Bone marrow (tissue), 2 donors: ENCODE measurements around the gene MUC2.

Source experiments
- DNase-seq, 2 donors: peaks; one replicate each; lab custom pipeline; 2025; lab: John Stamatoyannopoulos, UW

Gene MUC2

DNA sequence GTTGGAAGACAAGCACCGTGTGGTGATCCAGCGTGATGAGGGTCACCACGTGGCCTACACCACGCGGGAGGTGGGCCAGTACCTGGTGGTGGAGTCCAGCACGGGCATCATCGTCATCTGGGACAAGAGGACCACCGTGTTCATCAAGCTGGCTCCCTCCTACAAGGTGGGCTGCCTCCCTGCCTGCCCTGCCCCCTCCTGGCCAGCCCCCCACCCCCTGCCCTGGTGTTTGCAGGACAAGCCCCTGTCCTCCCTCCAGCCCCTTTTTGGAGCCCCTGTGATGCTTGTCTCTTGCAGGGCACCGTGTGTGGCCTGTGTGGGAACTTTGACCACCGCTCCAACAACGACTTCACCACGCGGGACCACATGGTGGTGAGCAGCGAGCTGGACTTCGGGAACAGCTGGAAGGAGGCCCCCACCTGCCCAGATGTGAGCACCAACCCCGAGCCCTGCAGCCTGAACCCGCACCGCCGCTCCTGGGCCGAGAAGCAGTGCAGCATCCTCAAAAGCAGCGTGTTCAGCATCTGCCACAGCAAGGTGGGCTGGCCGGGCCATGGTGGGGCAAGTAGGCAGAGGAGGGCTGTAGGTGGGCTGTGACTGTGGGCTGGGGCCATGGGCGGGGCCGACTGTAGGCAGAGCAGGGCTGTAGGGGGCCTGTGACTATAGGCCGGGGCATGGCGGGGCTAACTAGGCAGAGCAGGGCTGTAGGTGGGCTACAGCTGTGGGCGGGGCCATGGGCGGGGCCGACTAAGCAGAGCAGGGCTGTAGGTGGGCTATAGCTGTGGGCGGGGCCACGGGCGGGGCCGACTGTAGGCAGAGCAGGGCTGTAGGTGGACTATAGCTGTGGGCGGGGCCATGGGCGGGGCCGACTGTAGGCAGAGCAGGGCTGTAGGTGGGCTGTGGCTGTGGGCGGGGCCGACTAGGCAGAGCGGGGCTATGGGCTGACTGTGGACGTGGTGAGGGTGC is 13.6 kb downstream of the MUC2 start:
- no peak for DNase-seq

DNA sequence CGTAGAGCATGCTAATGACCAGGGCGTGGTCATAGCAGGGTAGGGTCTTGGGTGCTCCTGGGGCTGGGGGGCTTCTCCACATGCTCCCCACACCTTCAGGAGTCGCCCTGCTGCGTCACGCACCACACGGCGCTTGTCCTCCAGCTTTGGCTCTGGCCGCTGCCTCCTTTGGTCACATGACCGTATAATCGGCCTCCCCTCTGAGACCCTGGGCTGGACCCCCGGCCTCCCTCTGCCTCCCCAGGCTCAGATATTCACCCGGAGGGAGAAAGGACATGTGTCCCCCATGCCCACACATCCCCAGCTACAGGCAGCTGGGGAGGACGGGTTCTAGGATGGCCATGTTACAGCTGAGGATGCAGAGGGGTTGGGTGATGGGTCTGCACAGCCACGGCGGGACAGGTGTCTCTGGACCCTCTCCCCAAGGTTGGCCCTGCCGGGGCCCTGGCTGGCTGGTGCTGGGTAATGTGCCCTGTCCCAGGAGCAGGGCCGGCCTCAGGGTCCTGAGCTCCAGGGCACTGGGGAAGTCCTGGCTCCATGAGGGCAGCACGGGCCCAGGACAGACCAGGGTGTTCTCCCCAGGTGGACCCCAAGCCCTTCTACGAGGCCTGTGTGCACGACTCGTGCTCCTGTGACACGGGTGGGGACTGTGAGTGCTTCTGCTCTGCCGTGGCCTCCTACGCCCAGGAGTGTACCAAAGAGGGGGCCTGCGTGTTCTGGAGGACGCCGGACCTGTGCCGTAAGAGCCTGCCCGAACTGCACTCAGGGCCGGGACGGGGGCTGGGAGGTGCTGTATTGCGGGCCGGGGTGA is 14.5 kb downstream of the MUC2 start:
- no peak for DNase-seq

DNA sequence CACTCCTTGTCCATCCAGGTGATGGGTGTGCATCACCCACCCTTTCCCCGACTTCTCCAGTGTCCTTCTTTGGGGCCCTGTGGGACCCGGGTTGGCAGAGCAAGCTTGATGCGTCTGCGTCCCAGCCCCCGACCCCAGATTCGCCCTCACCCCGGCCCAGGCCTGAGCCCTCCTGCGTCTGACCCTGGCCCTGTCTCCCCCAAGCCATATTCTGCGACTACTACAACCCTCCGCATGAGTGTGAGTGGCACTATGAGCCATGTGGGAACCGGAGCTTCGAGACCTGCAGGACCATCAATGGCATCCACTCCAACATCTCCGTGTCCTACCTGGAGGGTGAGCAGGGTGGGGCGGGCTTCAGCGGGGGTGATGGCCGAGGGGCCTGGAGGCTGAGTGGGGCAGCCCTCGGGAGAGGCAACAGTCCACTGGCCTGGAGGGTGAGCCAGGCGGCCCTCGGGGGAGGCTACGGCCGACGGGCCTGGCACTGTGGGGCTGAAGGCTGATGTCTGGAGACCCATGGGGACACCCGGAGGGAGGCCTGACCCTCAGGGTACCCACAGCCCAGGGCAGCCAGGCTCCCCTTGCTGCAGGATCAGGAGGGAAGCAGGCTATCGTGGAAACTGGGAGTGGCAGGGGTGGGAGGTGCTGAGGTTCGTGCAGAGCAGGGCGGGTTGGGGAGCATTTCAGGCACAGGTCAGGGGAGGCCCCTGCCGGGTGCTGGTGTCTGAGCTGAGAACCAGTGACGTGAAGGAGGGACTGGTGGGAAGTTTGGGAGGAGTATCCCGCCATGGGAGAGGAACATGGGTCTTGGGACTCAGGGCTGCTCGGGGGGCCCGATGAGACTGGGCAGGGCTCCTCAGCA is 15.3 kb downstream of the MUC2 start:
- DNase-seq, result no peak

DNA sequence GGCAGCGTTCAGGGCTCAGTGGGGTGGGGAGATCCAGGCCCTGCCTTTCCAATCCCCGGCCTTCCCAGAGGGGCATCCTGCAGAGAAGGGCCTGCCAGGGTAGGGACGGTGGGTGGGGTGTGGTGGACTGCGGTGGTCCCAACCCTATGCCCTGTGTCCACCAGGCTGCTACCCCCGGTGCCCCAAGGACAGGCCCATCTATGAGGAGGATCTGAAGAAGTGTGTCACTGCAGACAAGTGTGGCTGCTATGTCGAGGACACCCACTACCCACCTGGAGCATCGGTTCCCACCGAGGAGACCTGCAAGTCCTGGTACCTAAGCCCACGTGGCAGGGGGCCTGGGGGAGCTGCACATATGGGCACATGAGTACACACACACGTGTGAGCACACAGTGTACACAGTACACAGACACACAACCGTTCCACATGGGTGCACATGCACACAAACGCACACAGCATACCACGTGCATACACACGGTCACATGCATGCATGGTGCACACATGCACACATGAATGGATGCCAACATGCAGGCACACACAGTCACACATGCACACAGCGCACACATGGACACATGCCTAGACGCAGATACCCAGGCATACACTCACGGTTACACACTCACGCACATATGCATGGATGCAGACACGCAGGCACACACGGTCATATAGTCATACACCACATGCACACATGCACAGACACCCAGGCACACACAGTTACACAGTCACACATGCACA is 16.1 kb downstream of the MUC2 start:
- no peak for DNase-seq

DNA sequence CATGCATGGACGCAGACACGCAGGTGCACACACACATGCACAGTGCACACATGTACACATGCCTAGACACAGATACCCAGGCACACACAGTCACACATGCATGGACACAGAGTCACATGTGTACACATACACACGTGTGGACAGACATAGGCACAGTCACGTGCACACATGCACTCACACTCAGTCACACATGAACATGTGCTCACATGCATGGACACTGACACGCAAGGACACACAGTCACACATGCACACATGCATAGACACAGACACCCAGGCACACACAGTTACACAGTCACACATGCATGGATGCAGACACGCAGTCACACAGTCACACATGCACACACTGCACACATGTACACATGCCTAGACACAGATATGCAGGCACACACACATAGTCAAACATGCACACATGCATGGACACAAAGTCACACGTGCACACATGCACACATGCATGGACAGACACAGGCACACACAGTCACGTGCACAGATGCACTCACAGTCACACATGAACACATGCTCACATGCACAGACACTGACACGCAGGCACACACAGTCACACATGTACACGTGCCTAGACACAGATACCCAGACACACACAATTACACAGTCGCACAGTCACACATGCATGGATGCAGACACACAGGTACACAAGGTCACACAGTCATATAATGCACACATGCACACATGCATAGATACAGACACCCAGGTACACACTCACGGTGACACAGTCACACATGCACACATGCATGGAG is 16.8 kb downstream of the MUC2 start:
- no peak for DNase-seq

DNA sequence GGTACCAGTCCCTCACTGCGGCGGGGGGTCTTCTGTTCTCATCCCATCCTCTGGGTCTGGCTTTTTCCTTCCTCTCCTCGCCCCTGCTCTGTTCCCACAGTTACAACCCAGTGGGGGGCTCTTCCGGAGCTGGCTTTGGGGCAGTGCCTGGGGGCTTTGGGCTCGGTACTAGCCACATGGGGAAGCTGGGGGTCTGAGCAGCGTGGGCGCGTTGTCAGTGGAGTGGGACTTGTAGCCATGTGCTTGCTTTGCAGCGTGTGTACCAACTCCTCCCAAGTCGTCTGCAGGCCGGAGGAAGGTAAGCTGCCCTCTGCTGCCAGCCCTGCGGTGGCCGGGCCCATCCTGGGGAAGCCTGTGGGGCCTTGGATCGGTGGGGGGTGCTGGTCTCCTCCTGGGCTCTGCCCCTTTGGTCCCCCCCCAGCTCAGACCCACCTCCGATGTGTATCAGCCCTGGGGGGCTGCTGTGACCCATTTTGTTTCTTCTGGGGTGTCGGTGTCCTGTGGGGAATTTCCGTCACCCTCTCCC is 17.5 kb downstream of the MUC2 start:
- no peak for DNase-seq

DNA sequence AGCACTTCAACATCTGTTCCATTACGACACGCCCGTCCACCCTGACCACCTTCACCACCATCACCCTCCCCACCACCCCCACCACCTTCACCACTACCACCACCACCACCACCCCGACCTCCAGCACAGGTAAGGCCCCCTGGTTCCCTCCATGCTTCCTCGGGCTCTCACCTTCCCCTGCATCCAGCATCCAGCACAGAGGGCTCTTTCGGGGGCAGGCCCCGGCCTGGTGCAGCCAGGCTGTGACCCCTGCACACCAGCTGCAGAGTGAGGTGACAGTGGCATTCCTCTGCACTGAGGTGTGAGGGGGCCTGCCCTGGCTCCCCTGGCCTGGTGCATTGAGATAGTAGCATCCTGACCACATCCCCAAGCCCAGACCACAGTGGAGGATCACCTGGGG is 18.2 kb downstream of the MUC2 start:
- DNase-seq, result no peak

DNA sequence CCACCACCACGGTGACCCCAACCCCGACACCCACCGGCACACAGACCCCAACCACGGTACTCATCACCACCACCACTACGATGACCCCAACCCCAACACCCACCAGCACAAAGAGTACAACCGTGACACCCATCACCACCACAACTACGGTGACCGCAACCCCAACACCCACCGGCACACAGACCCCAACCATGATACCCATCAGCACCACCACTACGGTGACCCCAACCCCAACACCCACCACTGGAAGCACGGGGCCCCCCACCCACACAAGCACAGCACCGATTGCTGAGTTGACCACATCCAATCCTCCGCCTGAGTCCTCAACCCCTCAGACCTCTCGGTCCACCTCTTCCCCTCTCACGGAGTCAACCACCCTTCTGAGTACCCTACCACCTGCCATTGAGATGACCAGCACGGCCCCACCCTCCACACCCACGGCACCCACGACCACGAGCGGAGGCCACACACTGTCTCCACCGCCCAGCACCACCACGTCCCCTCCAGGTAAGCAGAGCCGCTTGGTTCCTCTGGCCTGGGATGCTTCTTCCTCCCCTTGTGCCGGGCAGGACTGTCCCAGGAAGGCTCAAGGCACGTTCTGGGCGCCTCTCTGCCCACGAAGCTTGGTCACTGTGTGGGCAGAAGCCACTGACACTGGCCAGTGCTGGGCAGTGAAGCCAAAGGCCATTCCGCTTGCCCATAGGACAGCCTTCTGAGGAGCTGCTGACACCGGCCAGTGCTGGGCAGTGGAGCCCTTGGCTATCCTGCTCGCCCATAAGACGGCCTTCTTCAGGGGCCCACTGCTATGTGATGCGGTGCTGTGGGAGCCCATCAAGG is 25.1 kb downstream of the MUC2 start:
- no peak for DNase-seq

DNA sequence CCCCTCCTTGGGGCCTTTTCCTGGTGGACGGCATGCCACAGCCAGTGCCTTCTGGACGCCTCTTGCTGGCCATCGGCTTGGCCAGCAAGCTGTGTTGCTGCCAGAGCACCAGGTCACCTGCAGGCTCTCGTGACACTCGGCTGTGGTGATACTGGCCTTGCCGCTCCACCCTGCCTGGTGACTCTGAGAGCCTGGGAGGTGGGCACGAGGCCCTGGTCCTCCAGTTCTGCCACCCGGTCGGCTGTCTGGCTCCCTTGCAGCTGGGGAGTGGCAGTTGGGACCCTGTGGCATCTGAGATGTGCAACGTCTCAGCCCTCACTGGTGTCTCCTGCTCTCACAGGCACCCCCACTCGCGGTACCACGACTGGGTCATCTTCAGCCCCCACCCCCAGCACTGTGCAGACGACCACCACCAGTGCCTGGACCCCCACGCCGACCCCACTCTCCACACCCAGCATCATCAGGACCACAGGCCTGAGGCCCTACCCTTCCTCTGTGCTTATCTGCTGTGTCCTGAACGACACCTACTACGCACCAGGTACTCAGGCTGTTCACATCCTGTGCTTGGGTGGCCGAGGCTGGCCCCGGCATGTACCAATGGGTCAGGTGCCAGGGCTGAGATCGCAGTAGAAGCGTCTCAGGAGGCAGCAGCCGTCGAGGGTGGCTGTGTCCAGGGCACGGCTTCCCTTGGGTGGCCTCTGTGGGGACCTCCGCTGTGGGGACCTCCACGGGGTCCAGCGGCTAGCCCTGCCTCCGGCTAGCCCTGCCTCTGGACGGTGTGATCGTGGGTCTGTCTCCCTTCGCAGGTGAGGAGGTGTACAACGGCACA is 26.0 kb downstream of the MUC2 start:
- DNase-seq, result no peak

DNA sequence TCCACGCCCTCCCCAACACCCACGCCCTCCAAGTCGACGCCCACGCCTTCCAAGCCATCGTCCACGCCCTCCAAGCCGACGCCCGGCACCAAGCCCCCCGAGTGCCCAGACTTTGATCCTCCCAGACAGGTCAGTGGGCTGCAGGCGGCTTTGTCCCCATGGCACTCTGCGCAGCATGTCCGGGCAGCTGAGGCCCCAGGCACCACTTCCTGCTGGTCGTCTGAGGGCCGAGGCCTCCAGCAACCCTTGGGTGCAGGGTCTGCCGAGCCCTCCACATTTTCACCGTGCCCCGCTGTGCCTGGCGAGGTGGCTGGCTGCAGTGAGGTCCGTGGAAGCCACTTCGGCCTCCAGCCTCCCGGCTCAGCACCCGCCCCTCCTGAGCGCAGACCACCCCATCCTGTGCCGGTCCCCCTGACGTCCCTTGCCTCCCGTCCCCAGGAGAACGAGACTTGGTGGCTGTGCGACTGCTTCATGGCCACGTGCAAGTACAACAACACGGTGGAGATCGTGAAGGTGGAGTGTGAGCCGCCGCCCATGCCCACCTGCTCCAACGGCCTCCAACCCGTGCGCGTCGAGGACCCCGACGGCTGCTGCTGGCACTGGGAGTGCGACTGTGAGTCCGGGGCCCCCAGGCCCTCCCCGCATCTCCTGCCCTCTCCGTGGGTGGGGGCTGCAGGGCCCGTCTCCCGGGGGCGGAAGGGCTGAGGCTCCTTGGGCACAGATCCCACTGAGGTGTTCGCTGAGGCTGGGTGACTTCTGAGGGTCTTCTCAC is 26.8 kb downstream of the MUC2 start:
- no peak for DNase-seq

DNA sequence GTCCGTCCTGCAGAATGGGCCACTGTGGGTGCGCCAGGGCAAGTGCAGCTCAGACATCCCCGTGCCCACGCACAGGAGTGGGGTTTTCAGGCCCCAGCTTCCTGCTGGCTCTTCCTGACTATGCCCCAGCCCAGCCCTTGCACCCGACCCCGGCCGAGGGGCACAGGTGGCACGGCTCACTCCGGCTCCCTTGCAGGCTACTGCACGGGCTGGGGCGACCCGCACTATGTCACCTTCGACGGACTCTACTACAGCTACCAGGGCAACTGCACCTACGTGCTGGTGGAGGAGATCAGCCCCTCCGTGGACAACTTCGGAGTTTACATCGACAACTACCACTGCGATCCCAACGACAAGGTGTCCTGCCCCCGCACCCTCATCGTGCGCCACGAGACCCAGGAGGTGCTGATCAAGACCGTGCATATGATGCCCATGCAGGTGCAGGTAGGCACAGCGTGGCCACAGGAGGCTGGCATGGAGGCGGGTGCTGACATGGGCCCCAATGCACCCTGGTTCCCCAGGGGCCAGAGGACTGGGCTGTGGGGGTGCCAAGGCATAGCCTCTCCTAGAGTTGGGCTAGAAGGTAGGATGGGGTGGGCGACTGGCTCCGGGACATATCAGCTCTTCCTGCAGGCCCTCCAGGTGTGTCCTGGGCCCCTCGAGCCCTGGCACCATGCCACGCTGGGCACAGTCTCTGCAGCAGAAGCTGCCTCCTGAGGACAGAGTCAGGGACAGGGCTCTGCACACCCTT is 27.7 kb downstream of the MUC2 start:
- no peak for DNase-seq

DNA sequence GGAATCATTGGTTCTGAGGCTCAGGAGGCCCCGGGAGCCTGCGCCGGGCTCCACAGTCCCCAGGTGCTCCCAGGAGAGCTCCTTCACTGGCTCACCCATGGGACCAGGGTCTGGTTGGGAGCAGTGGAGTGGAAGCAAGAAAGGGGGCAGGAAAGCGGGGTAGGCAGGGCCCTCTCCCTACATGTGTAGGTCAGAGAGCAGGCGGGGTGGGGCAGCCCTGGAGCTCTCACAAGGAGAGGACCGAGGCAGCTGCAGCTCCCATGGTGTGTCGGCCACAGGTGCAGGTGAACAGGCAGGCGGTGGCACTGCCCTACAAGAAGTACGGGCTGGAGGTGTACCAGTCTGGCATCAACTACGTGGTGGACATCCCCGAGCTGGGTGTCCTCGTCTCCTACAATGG is 28.3 kb downstream of the MUC2 start:
- no peak for DNase-seq

DNA sequence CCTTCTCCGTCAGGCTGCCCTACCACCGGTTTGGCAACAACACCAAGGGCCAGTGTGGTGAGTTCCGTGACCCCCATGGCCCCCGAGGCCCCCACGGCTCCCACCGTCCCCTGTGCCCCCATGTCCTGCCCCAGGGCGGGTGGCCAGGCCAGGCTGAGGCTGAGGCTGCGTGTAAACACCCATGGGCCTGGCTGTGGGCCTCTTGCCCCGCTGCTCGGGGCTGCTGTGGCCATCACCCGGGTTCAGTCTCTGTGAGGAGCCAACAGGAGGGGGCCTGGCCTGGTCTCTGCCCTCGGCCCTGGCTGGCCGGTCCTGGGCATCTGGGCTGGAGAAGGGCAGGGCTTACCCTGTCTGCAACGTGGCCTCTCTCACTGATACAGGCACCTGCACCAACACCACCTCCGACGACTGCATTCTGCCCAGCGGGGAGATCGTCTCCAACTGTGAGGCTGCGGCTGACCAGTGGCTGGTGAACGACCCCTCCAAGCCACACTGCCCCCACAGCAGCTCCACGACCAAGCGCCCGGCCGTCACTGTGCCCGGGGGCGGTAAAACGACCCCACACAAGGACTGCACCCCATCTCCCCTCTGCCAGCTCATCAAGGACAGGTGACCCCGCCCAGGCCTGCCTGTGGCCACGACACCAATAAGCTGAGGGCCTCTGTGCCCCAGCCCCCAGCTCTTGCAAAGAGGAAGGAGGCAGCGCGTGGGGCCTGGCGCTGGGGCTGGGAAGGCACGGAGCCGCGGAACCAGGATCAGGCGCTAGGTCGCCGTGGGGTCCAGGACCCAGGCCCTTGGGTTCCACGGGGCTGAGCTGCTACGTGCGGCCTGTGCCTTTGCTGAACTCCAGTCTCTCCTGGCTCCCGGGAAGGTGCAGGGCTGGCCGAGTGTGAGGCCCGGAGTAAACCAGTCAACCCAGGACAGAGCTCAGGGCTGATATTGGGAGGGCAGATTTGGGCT is 29.0 kb downstream of the MUC2 start:
- no peak for DNase-seq

DNA sequence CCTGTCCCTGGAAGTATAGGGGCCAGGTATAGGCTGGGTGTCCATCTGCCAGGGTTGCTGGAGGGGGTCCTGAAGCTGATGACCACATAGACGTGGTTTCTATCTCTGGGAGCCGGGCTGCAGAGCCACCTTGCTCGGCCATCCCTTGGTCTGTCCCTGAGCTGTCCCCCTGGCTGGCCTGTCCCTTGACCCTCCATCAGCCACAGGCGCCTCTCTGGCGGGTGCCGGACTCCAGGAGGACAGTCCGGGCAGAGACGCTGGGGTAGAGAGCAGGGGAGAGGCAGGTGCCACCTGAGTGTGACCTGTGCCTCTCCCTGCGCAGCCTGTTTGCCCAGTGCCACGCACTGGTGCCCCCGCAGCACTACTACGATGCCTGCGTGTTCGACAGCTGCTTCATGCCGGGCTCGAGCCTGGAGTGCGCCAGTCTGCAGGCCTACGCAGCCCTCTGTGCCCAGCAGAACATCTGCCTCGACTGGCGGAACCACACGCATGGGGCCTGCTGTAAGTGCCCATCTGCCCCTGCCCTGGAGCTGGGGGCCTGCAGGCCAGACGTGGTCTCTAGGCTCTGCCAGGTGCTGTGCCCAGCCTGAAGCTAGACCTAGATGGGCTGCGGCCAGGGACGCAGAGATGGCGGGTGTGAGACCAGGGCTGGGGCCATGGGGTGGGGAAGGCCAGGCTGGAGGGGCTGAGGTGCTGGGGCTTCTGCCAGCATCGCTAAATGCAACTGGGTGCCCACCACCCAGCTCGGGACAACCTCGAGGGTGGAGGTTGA is 29.9 kb downstream of the MUC2 start:
- DNase-seq, result no peak

DNA sequence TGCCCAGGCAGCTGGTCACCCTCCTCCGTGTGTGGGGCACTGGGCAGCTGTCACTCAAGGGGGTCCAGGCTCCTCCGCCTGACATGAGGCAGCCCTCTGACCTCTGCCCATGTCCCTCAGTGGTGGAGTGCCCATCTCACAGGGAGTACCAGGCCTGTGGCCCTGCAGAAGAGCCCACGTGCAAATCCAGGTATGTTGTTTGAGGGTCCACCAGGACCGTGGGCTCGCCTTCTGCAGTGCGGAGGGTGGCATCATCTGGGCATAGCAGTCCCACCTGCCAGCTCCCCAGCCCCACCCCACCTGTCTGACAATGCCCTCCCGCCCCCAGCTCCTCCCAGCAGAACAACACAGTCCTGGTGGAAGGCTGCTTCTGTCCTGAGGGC is 30.5 kb downstream of the MUC2 start:
- DNase-seq, result no peak
